ENCODE data around the gene COG7. TPM values are rescaled to one million over a fixed set of nuclear protein-coding genes. Genes with fewer than 3 reads are reported as not detected.

COG7 gene
- total and polyA plus RNA-seq, 2 of the 13 experiments (the other 11 are each of a cell fraction or from before 2014, with no cell fraction given) = 12.6 to 54.5 TPM

DNA sequence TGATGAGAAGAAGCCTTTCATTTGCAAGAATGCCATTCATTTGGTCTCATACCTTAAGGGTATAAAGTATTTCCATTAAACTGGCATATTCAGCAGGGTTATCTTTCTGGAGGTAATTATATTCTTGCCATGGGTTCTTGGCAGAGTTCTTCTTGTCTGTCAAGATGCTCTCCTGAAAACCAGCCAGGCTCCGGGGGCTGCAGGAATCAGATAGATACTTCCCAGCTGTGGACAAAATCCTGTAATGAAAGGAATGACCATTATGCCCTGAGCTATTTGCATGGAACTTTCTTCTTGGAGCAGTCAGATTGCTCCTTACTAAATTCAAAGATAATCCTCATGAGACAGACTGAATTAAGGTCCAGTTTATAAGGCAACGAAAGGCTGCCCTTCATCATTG, 47.0 kb downstream of the COG7 start:
- intact Hi-C loops (cut with micrococcal nuclease; ENCODE audit: unreplicated experiment) (no loop called here), in situ Hi-C loops (cut with HindIII; ENCODE audit: extremely low pct_ligation_motif_present, low pct_unique_long_range_greater_than_20kb) (no loop called here)
- no peak overlapping the region for H3K27ac ChIP-seq (ENCODE audit: extremely low read length, insufficient read depth, low read length)
- H3K9ac ChIP-seq (ENCODE audit: insufficient read depth, low read depth, low read length) = no peak overlapping the region
- H3K4me3 ChIP-seq (replicated peaks in 1 of 3; ENCODE audit: insufficient read depth in 1 of 3, low read depth in 2 of 3, low read length in 3 of 3) = no peak overlapping the region
- no peaks in the 10 kb centered on the region for H3K27me3 ChIP-seq (ENCODE audit: control insufficient read depth in 1 of 2, insufficient read depth in 2 of 2, low read length in 2 of 2)
- no peaks in the 10 kb centered on the region for H3K4me1 ChIP-seq (ENCODE audit: insufficient read depth, low read length)
- CTCF ChIA-PET (ENCODE audit: low intra/inter-chr PET ratio, low total read pairs) = no interaction called here
- H4K20me1 ChIP-seq (ENCODE audit: insufficient read depth, low read length) = no peaks in the 10 kb centered on the region
- H3K4me2 ChIP-seq (ENCODE audit: low read depth, low read length) = no peak overlapping the region
- ATAC-seq = no peak
- H2AFZ ChIP-seq (ENCODE audit: low read length) = no peak overlapping the region
- no peaks in the 10 kb centered on the region for H3K79me2 ChIP-seq (ENCODE audit: insufficient read depth, low read length)
- POLR2A ChIA-PET = no interaction called here
- H3K36me3 ChIP-seq (replicated peaks in 1 of 2; ENCODE audit: control insufficient read depth in 1 of 2, insufficient read depth in 2 of 2, low read length in 2 of 2) = peaks cover 29 to 71% of the 10 kb centered on the region in 2 experiments
- no TSS peak for BruUV-seq (replicated peaks)
- no peak for DNase-seq (ENCODE audit: low spot score)
- WGBS (ENCODE audit: low lambda C conversion rate) = 100% methylated on average over 2 of the region's 2 CpGs
- no peaks in the 10 kb centered on the region for H3K9me3 ChIP-seq (ENCODE audit: low read length)
- FAIRE-seq = no peak
- TF ChIP-seq MED1 (CRISPR knock-in tag; IDR thresholded peaks at IDR 0.05) (no peak), ZNF121 (CRISPR knock-in tag; IDR thresholded peaks at IDR 0.05) (no peak), ZFAT (CRISPR knock-in tag; conservative IDR thresholded peaks at IDR 0.05) (no peak)
- TF ChIP-seq, protein P1, sequence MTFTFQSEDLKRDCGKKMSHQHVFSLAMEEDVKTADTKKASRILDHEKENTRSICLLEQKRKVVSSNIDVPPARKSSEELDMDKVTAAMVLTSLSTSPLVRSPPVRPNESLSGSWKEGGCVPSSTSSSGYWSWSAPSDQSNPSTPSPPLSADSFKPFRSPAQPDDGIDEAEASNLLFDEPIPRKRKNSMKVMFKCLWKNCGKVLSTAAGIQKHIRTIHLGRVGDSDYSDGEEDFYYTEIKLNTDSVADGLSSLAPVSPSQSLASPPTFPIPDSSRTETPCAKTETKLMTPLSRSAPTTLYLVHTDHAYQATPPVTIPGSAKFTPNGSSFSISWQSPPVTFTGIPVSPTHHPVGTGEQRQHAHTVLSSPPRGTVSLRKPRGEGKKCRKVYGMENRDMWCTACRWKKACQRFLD (CRISPR knock-in tag; IDR thresholded peaks at IDR 0.05; ENCODE audit: borderline replicate concordance) = no peak
- TF ChIP-seq, protein P2, sequence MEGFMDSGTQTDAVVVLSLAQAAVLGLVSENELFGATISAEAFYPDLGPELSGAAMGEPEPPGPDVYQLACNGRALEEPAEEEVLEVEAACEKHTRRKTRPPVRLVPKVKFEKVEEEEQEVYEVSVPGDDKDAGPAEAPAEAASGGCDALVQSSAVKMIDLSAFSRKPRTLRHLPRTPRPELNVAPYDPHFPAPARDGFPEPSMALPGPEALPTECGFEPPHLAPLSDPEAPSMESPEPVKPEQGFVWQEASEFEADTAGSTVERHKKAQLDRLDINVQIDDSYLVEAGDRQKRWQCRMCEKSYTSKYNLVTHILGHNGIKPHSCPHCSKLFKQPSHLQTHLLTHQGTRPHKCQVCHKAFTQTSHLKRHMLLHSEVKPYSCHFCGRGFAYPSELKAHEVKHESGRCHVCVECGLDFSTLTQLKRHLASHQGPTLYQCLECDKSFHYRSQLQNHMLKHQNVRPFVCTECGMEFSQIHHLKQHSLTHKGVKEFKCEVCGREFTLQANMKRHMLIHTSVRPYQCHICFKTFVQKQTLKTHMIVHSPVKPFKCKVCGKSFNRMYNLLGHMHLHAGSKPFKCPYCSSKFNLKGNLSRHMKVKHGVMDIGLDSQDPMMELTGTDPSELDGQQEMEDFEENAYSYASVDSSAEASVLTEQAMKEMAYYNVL (CRISPR knock-in tag; IDR thresholded peaks at IDR 0.05; ENCODE audit: borderline replicate concordance) = no peak
- TF ChIP-seq, protein P3, sequence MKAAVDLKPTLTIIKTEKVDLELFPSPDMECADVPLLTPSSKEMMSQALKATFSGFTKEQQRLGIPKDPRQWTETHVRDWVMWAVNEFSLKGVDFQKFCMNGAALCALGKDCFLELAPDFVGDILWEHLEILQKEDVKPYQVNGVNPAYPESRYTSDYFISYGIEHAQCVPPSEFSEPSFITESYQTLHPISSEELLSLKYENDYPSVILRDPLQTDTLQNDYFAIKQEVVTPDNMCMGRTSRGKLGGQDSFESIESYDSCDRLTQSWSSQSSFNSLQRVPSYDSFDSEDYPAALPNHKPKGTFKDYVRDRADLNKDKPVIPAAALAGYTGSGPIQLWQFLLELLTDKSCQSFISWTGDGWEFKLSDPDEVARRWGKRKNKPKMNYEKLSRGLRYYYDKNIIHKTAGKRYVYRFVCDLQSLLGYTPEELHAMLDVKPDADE (CRISPR knock-in tag; IDR thresholded peaks at IDR 0.05) = no peak
- TF ChIP-seq, protein P4, sequence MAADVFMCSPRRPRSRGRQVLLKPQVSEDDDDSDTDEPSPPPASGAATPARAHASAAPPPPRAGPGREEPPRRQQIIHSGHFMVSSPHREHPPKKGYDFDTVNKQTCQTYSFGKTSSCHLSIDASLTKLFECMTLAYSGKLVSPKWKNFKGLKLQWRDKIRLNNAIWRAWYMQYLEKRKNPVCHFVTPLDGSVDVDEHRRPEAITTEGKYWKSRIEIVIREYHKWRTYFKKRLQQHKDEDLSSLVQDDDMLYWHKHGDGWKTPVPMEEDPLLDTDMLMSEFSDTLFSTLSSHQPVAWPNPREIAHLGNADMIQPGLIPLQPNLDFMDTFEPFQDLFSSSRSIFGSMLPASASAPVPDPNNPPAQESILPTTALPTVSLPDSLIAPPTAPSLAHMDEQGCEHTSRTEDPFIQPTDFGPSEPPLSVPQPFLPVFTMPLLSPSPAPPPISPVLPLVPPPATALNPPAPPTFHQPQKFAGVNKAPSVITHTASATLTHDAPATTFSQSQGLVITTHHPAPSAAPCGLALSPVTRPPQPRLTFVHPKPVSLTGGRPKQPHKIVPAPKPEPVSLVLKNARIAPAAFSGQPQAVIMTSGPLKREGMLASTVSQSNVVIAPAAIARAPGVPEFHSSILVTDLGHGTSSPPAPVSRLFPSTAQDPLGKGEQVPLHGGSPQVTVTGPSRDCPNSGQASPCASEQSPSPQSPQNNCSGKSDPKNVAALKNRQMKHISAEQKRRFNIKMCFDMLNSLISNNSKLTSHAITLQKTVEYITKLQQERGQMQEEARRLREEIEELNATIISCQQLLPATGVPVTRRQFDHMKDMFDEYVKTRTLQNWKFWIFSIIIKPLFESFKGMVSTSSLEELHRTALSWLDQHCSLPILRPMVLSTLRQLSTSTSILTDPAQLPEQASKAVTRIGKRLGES (CRISPR knock-in tag; IDR thresholded peaks at IDR 0.05; ENCODE audit: borderline replicate concordance) = no peak

Measured in HepG2 (cell line).